NCI-H2081 (cell line): ENCODE data around the gene FCHSD2.
"Not testable (repeated sequence)": the region's sequence is repeated elsewhere in the genome, so short reads cannot be mapped to it uniquely, and the experiment has no call there.

ENCODE experiments used
- DNase-seq, 2 experiments: peaks; one replicate each; lab custom pipeline; 2025; lab: John Stamatoyannopoulos, UW

Gene FCHSD2

GRCh38 chr11:72792437-72793021, 349.6 kb downstream of the FCHSD2 start:
- DNase-seq: no peak

DNA sequence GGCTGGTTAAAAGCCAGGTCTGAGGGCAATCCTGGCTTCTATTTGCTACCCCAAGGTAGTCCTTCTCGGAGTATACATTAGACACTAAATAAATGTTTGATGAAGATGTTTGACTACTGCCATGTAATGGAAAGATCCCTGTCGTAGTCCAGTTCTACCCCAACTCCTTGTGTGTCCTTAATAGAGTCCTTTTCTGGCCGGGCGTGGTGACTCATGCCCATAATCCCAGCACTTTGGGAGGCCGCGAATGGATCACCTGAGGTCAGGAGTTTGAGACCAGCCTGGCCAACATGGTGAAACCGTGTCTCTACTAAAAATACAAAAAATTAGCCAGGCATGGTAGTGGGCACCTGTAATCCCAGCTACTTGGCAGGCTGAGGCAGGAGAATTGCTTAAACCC, 350.9 kb downstream of the FCHSD2 start:
- DNase-seq: not testable (repeated sequence)

GRCh38 chr11:72789493-72790131, 352.5 kb downstream of the FCHSD2 start:
- DNase-seq: no peak

- DNase-seq: no peak
Measured at GRCh38 chr11:72788241-72788640, 353.9 kb downstream of the FCHSD2 start.

DNA sequence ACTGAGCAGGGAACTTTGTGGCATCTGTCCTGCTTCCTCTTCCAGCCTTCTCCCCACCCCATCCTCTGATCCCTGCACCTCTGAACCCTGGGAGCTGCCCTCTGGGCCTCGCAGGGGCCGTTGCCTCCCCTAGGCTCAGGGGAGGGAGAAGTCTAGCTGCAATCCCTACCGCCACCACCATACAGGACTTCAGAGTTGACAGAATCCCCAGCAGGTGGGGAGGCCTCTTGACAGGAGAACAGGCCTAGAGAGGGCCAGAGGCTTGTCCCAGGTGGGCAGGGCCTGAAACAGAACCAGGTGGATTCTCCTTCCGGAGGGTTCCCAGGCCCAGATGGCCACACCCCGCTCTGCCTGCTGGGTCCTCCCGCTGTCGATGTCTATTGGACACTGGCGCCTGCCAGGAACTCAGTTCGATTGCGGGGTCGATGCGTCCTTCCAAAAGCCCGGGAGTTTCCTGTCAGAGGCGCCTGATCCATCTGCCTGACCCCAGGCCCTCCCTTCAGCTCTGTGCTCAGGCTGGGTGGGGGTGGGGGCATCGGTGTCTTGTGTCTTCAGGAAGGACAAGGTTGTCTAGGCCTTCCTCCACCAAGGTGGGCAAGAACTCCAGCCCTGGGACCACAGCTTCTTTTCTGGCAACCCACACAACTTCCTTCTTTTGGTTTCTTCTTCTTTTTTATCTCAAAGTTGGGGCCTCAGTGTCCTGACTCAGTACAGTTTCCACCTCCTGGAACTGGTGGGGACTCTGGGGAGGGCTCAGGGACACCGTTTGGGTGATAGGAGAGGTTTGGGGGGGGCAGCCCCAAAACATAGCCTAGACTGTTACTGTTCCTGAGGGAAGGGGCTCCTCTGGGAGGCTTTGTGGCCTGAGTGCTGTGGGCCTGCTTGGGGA, 354.7 kb downstream of the FCHSD2 start:
- DNase-seq: no peak
